ENCODE data around the gene CTU2.

CTU2 gene

GRCh38 chr16:88726981-88727380 is 20.7 kb downstream of the CTU2 start:
- TF ChIP-seq CTCF (IDR thresholded peaks at IDR 0.05; ENCODE audit: low read depth, low read length, poor library complexity, severe bottlenecking) = no peak
- no peak for TF ChIP-seq EZH2phosphoT487 (IDR thresholded peaks at IDR 0.05; ENCODE audit: borderline replicate concordance, low read length)
- H3K9me2 ChIP-seq (replicated peaks; ENCODE audit: control insufficient read depth, low read length) = no peaks in the 10 kb centered on the region
- no peak overlapping the region for H3K4me3 ChIP-seq (ENCODE audit: low read length)
- no peak overlapping the region for H3K4me2 ChIP-seq (ENCODE audit: low read length)
- no peaks in the 10 kb centered on the region for H3K79me2 ChIP-seq (ENCODE audit: control insufficient read depth, low read length)
- peaks cover 67% of the 10 kb centered on the region for H3K36me3 ChIP-seq (ENCODE audit: control insufficient read depth, low read length)
- H3K27me3 ChIP-seq (ENCODE audit: control insufficient read depth, low read length) = no peaks in the 10 kb centered on the region
- H3K27ac ChIP-seq (ENCODE audit: low read depth, low read length) = no peak overlapping the region
- no peaks in the 10 kb centered on the region for H3K4me1 ChIP-seq (ENCODE audit: control insufficient read depth, low read length)
- H3K9me3 ChIP-seq (ENCODE audit: control insufficient read depth, insufficient read depth, low read length) = no peaks in the 10 kb centered on the region
- H3F3A ChIP-seq (ENCODE audit: control insufficient read depth, insufficient read depth) = no peaks in the 10 kb centered on the region
- no peaks in the 10 kb centered on the region for H4K20me1 ChIP-seq (ENCODE audit: control insufficient read depth, insufficient read depth, low read depth, low read length)

- TF ChIP-seq CTCF (IDR thresholded peaks at IDR 0.05; ENCODE audit: low read depth, low read length, poor library complexity, severe bottlenecking) (no peak), EZH2phosphoT487 (IDR thresholded peaks at IDR 0.05; ENCODE audit: borderline replicate concordance, low read length) (no peak)
- H3K27ac ChIP-seq (ENCODE audit: low read depth, low read length) = no peak overlapping the region
- no peaks in the 10 kb centered on the region for H3K9me2 ChIP-seq (replicated peaks; ENCODE audit: control insufficient read depth, low read length)
- H3K9me3 ChIP-seq (ENCODE audit: control insufficient read depth, insufficient read depth, low read length) = no peaks in the 10 kb centered on the region
- H3F3A ChIP-seq (ENCODE audit: control insufficient read depth, insufficient read depth) = no peaks in the 10 kb centered on the region
- peaks cover 68% of the 10 kb centered on the region for H3K36me3 ChIP-seq (ENCODE audit: control insufficient read depth, low read length)
- no peaks in the 10 kb centered on the region for H3K79me2 ChIP-seq (ENCODE audit: control insufficient read depth, low read length)
- H3K4me2 ChIP-seq (ENCODE audit: low read length) = no peak overlapping the region
- H3K4me1 ChIP-seq (ENCODE audit: control insufficient read depth, low read length) = no peaks in the 10 kb centered on the region
- H3K4me3 ChIP-seq (ENCODE audit: low read length) = no peak overlapping the region
- H3K27me3 ChIP-seq (ENCODE audit: control insufficient read depth, low read length) = no peaks in the 10 kb centered on the region
- no peaks in the 10 kb centered on the region for H4K20me1 ChIP-seq (ENCODE audit: control insufficient read depth, insufficient read depth, low read depth, low read length)
These were observed 21.6 kb downstream of the CTU2 start for GRCh38 chr16:88727871-88728270.

GRCh38 chr16:88730632-88731607 is 24.6 kb downstream of the CTU2 start:
- H3K9me2 ChIP-seq (replicated peaks; ENCODE audit: control insufficient read depth, low read length) = no peaks in the 10 kb centered on the region
- TF ChIP-seq CTCF (IDR thresholded peaks at IDR 0.05; ENCODE audit: low read depth, low read length, poor library complexity, severe bottlenecking) = no peak
- TF ChIP-seq EZH2phosphoT487 (IDR thresholded peaks at IDR 0.05; ENCODE audit: borderline replicate concordance, low read length) = no peak
- no peaks in the 10 kb centered on the region for H3F3A ChIP-seq (ENCODE audit: control insufficient read depth, insufficient read depth)
- H3K4me2 ChIP-seq (ENCODE audit: low read length) = no peak overlapping the region
- no peaks in the 10 kb centered on the region for H3K9me3 ChIP-seq (ENCODE audit: control insufficient read depth, insufficient read depth, low read length)
- no peaks in the 10 kb centered on the region for H3K4me1 ChIP-seq (ENCODE audit: control insufficient read depth, low read length)
- H3K27ac ChIP-seq (ENCODE audit: low read depth, low read length) = no peak overlapping the region
- H3K4me3 ChIP-seq (ENCODE audit: low read length) = no peak overlapping the region
- no peaks in the 10 kb centered on the region for H4K20me1 ChIP-seq (ENCODE audit: control insufficient read depth, insufficient read depth, low read depth, low read length)
- peaks cover 72% of the 10 kb centered on the region for H3K36me3 ChIP-seq (ENCODE audit: control insufficient read depth, low read length)
- no peaks in the 10 kb centered on the region for H3K79me2 ChIP-seq (ENCODE audit: control insufficient read depth, low read length)
- H3K27me3 ChIP-seq (ENCODE audit: control insufficient read depth, low read length) = no peaks in the 10 kb centered on the region
